Activated CD4-positive, alpha-beta memory T cell treated with anti-CD3 and anti-CD28 coated beads, Interleukin-2, amount 10 ng/mL, durations not matched to agents 7 days and 5 days (primary cell): Measurements from ENCODE around the gene TCAP. TPM values are rescaled to one million over a fixed set of nuclear protein-coding genes. Genes with fewer than 3 reads are reported as not detected.
A peak's percentile ranks its signal among the peaks of the same experiment; 100 is the strongest.

Experiments
- CTCF ChIA-PET: fragments of 350-600 bp; sonication (Branson Sonifier 250); formaldehyde crosslinking; loops from one replicate; lab custom pipeline; 2021; ENCODE audit warnings: antibody characterized with exemption, inconsistent platforms; lab: Charles Lee
- POLR2A ChIA-PET: fragments of 350-600 bp; sonication (Branson Sonifier 250); formaldehyde crosslinking; loops from one replicate; lab custom pipeline; 2021; ENCODE audit warnings: antibody characterized with exemption; lab: Charles Lee
- DNase-seq: peaks from one replicate; pipeline ENCODE4 v3.0.0-alpha.2; 2020
- H3K27ac Mint-ChIP-seq: one replicate; pipeline ENCODE4 v1.8.0; 2021; ENCODE audit warnings: mild to moderate bottlenecking, mixed read lengths
- H3K27me3 Mint-ChIP-seq: one replicate; pipeline ENCODE4 v1.8.0; 2021; ENCODE audit warnings: mixed read lengths
- H3K36me3 Mint-ChIP-seq: one replicate; pipeline ENCODE4 v1.8.0; 2021; ENCODE audit warnings: low read depth, mixed read lengths
- H3K4me1 Mint-ChIP-seq: one replicate; pipeline ENCODE4 v1.8.0; 2021; ENCODE audit warnings: mixed read lengths
- H3K4me3 Mint-ChIP-seq: one replicate; pipeline ENCODE4 v1.8.0; 2021; ENCODE audit warnings: mild to moderate bottlenecking, mixed read lengths
- H3K9me3 Mint-ChIP-seq: one replicate; pipeline ENCODE4 v1.8.0; 2021; ENCODE audit warnings: mixed read lengths
- total RNA-seq, 2 experiments: library from RNA; stranded (reverse); gene quantifications; one replicate each; pipeline ENCODE4 v1.2.3, GENCODE V29; 2021

TCAP gene
- total RNA-seq, 2 experiments from 2014 or later: 1.3 to 1.5 TPM

- no peak overlapping the region for H3K27ac Mint-ChIP-seq
- ChIA-PET CTCF (interaction anchor here (1.0 kb wide), 1 partner anchor 19 kb away, joined by 4 read pairs; no protein-coding TSS in a partner anchor), POLR2A (interaction anchor here (0.6 to 8.8 kb wide), 3 partner anchors 10 to 61 kb away, joined by 3 to 71 read pairs (median 3); partner anchors contain the start of gene PGAP3)
- H3K36me3 Mint-ChIP-seq: peaks cover 4% of the 10 kb centered on the region
- peaks cover 39% of the 10 kb centered on the region for H3K4me1 Mint-ChIP-seq
- peaks cover 16% of the 10 kb centered on the region for H3K27me3 Mint-ChIP-seq
- H3K4me3 Mint-ChIP-seq: no peak overlapping the region
- no peak for DNase-seq
- H3K9me3 Mint-ChIP-seq: no peaks in the 10 kb centered on the region
Measured at GRCh38 chr17:39673335-39674081, 8.4 kb downstream of the TCAP start.

DNA sequence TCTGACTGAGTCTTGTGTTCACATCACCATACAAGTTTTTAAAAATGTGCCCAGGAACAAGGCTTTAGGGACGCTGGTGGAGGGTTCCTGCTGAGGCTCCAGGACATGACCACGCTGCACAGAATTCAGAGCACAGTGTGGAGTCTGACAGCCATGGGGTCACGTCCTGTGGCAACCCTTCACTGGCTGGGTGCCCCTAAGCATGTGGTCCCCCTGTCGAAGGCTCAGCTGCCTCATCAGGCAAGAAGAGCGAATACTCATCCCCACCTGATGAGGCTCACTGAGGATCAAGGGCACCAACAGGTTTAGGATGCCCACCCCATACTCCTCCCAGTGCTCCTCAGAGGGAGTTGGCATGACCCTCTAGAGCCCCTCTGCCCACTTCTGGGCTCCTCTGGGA is 9.0 kb downstream of the TCAP start:
- DNase-seq: no peak
- H3K27me3 Mint-ChIP-seq: peaks cover 12% of the 10 kb centered on the region
- peaks cover 42% of the 10 kb centered on the region for H3K4me1 Mint-ChIP-seq
- CTCF ChIA-PET: interaction anchor here (1.0 to 2.4 kb wide), 3 partner anchors 20 to 52 kb away, joined by 4 to 14 read pairs (median 12); no protein-coding TSS in a partner anchor
- no peaks in the 10 kb centered on the region for H3K9me3 Mint-ChIP-seq
- POLR2A ChIA-PET: interaction anchor here (8.8 kb wide), 1 partner anchor 14 kb away, joined by 71 read pairs; the partner anchor contains the start of gene PGAP3
- no peak overlapping the region for H3K27ac Mint-ChIP-seq
- H3K36me3 Mint-ChIP-seq: peaks cover 4% of the 10 kb centered on the region
- H3K4me3 Mint-ChIP-seq: no peak overlapping the region

GRCh38 chr17:39674702-39675389 is 9.7 kb downstream of the TCAP start:
- peaks cover 4% of the 10 kb centered on the region for H3K36me3 Mint-ChIP-seq
- H3K27me3 Mint-ChIP-seq: peaks cover 8% of the 10 kb centered on the region
- H3K4me1 Mint-ChIP-seq: peaks cover 49% of the 10 kb centered on the region
- H3K9me3 Mint-ChIP-seq: no peaks in the 10 kb centered on the region
- peak overlapping the region; percentile 61 for H3K27ac Mint-ChIP-seq
- H3K4me3 Mint-ChIP-seq: no peak overlapping the region
- DNase-seq: no peak
- POLR2A ChIA-PET: interaction anchor here (0.9 to 8.8 kb wide), 3 partner anchors 8 to 81 kb away, joined by 3 to 71 read pairs (median 14); partner anchors contain the start of gene PGAP3
- CTCF ChIA-PET: interaction anchor here (0.6 to 2.4 kb wide), 6 partner anchors 20 to 128 kb away, joined by 3 to 14 read pairs (median 9); partner anchors contain the start of gene MIEN1

DNA sequence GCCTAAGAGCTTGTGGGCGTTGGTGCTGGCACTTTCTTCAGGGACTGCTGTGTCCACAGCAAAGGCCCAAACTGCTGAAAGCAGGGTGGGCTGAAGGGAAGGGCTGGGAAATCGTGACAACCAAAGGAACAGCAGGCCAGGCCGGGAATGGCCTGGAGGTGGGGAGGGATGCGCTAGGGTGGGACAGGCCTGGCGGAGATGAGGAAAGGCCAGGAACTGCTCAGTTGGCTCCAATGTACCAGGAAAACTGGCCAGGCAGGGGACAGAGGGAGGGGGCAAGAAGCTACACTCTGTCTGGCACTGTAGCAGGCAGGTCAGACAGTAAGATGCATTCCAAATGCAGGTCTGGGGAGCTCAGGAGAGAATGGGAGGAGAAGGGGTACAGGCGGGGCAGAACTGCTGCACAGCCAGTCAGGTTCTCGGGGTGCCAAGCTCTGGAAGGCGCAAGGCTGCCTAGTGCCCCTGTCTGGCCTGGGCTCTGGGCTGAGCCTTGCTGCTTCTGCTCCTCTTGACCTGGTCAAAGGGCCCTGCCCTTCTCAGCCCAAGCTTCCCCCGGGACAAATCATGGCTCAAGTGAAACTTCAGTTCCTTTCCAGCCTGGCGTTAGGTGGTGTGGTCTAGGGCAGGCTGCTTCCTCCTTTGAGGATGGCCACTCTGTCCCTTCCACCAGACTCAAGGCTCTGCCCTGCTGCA is 10.4 kb downstream of the TCAP start:
- no peak for DNase-seq
- peak overlapping the region; percentile 77 for H3K27ac Mint-ChIP-seq
- no peaks in the 10 kb centered on the region for H3K9me3 Mint-ChIP-seq
- peaks cover 4% of the 10 kb centered on the region for H3K36me3 Mint-ChIP-seq
- H3K4me3 Mint-ChIP-seq: no peak overlapping the region
- POLR2A ChIA-PET: interaction anchor here (0.9 to 8.8 kb wide), 4 partner anchors 9 to 80 kb away, joined by 3 to 71 read pairs (median 14); partner anchors contain the start of genes MIEN1 and PGAP3
- H3K4me1 Mint-ChIP-seq: peaks cover 56% of the 10 kb centered on the region
- CTCF ChIA-PET: interaction anchor here (0.6 to 2.4 kb wide), 7 partner anchors 12 to 128 kb away, joined by 3 to 14 read pairs (median 8); partner anchors contain the start of genes MIEN1 and PGAP3
- peaks cover 4% of the 10 kb centered on the region for H3K27me3 Mint-ChIP-seq

GRCh38 chr17:39676198-39676819 is 11.2 kb downstream of the TCAP start:
- ChIA-PET CTCF (interaction anchor here (1.0 to 2.4 kb wide), 6 partner anchors 11 to 54 kb away, joined by 5 to 14 read pairs (median 9); partner anchors contain the start of genes MIEN1 and PGAP3), POLR2A (interaction anchor here (0.9 to 8.8 kb wide), 4 partner anchors 10 to 79 kb away, joined by 3 to 71 read pairs (median 14); partner anchors contain the start of genes MIEN1 and PGAP3)
- no peaks in the 10 kb centered on the region for H3K9me3 Mint-ChIP-seq
- H3K4me3 Mint-ChIP-seq: no peak overlapping the region
- H3K27ac Mint-ChIP-seq: peak overlapping the region; percentile 77
- peaks cover 4% of the 10 kb centered on the region for H3K36me3 Mint-ChIP-seq
- peaks cover 2% of the 10 kb centered on the region for H3K27me3 Mint-ChIP-seq
- peaks cover 58% of the 10 kb centered on the region for H3K4me1 Mint-ChIP-seq
- DNase-seq: peak; percentile 74

DNA sequence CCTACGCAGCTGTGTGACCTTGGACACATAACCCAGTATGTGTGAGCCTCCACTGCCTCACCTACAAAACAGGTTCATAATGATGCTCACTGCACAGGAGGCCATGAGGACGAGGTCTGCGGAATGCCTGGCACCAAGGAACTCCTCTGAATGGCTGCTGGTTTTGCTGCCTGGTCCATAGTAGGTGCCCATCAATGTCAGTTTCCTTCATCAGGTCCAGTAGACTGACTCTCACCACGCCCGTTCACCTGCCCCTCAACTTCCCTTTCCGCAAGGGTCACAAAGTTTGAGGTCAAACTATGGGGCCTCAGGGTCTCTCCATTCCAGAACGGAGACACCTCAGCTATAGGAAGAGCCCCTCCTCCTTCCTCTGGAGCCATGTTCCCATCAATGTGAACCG is 11.9 kb downstream of the TCAP start:
- Mint-ChIP-seq H3K27ac (peak overlapping the region; percentile 77), H3K36me3 (peaks cover 4% of the 10 kb centered on the region), H3K27me3 (no peaks in the 10 kb centered on the region), H3K9me3 (no peaks in the 10 kb centered on the region), H3K4me1 (peaks cover 56% of the 10 kb centered on the region), H3K4me3 (no peak overlapping the region)
- DNase-seq: no peak
- ChIA-PET CTCF (interaction anchor here (1.5 to 1.9 kb wide), 2 partner anchors 8 to 22 kb away, joined by 8 read pairs; partner anchors contain the start of gene PNMT), POLR2A (interaction anchor here (0.7 to 8.8 kb wide), 4 partner anchors 11 to 241 kb away, joined by 3 to 71 read pairs (median 14); partner anchors contain the start of genes MIEN1 and PGAP3)

- ChIA-PET CTCF (interaction anchor here (0.6 to 1.8 kb wide), 4 partner anchors 9 to 285 kb away, joined by 3 to 8 read pairs (median 4); partner anchors contain the start of genes PGAP3 and PNMT), POLR2A (interaction anchor here (0.7 to 8.8 kb wide), 5 partner anchors 11 to 242 kb away, joined by 3 to 71 read pairs (median 14); partner anchors contain the start of genes MIEN1 and PGAP3)
- H3K27me3 Mint-ChIP-seq: no peaks in the 10 kb centered on the region
- peaks cover 56% of the 10 kb centered on the region for H3K4me1 Mint-ChIP-seq
- no peak for DNase-seq
- no peaks in the 10 kb centered on the region for H3K9me3 Mint-ChIP-seq
- peaks cover 4% of the 10 kb centered on the region for H3K36me3 Mint-ChIP-seq
- no peak overlapping the region for H3K4me3 Mint-ChIP-seq
- H3K27ac Mint-ChIP-seq: peak overlapping the region; percentile 28
Measured at GRCh38 chr17:39677542-39678339, 12.6 kb downstream of the TCAP start.

DNA sequence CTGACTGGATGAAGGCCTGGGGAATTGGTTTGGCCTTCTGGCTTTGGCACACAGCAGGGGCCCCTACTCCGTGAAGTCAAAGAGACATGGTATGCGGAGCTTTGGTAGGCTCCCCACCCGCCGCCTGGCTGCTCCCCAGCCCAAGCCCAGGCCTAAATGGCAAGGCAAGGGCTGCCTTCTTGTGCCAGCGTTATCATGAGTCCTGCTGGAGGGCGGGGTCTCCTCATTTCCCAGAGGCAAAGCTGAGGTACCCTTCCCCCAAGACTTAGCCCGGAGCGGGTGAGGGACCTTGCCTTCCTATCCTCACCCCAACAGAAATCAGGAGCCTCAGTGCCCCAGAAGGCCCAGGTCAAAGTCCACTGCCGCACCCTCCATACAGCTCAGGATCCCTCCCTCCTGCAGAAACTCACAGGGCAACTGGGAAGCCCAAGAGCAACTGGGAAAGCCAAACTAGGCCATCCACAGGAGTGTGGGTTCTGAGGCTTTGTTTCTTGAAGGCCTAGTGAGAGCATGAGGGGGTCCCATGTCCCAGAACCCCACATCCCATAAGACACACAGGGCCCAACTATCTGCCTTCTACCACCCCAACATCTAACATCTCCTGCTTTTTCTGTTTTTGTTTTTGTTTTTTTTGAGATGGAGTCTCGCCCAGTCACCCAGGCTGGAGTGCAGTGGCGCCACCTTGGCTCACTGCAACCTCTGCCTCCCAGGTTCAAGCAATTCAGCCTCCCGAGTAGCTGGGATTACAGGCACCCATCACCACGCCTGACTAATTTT is 13.4 kb downstream of the TCAP start:
- peaks cover 10% of the 10 kb centered on the region for H3K36me3 Mint-ChIP-seq
- DNase-seq: no peak
- H3K4me1 Mint-ChIP-seq: peaks cover 59% of the 10 kb centered on the region
- ChIA-PET POLR2A (interaction anchor here (1.9 to 8.8 kb wide), 4 partner anchors 8 to 52 kb away, joined by 14 to 71 read pairs (median 17); partner anchors contain the start of genes MIEN1, PGAP3 and PNMT), CTCF (interaction anchor here (0.6 to 2.6 kb wide), 11 partner anchors 9 to 286 kb away, joined by 3 to 16 read pairs (median 5); partner anchors contain the start of genes MIEN1, PGAP3 and PNMT)
- H3K9me3 Mint-ChIP-seq: no peaks in the 10 kb centered on the region
- no peaks in the 10 kb centered on the region for H3K27me3 Mint-ChIP-seq
- H3K4me3 Mint-ChIP-seq: no peak overlapping the region
- peak overlapping the region; percentile 83 for H3K27ac Mint-ChIP-seq

DNA sequence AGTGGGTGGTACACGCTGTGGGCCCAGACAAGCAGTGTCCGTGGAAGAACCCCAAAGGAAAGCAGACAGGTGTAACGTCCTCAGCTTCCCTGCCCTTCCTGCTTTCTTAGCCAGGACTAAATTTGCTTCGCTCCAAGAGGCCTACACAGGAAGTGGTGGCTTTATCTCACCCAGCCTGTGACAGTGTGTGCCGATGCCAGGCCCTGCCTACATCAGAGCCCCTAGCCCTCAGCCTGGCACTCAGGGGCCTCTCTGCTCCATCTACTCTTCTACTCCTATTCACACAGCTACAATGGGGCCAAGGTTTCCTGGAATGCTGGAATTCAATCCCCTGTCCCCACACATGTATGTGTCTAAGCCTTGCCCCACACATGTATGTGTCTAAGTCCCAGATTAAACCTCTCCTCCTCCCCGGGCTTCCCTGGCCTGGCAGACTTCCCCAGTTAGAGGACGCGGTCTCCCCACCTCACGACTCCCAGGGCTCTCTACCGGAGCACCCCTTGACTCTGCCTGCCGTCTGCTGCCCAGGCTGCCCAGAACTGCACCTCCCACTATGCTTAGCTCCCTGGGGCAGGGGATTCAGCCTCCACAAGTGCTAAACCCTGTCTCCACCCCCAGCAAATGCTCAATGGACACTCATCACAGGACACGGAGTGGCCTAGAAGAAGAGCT is 14.5 kb downstream of the TCAP start:
- no peak overlapping the region for H3K4me3 Mint-ChIP-seq
- peak; percentile 56 for DNase-seq
- CTCF ChIA-PET: interaction anchor here (0.8 to 2.6 kb wide), 10 partner anchors 8 to 58 kb away, joined by 3 to 16 read pairs (median 4); partner anchors contain the start of genes MIEN1 and PNMT

More for the DNA sequence above, 14.5 kb downstream of the TCAP start:
- peaks cover 59% of the 10 kb centered on the region for H3K4me1 Mint-ChIP-seq
- peaks cover 14% of the 10 kb centered on the region for H3K36me3 Mint-ChIP-seq
- peak overlapping the region; percentile 83 for H3K27ac Mint-ChIP-seq
- no peaks in the 10 kb centered on the region for H3K9me3 Mint-ChIP-seq
- POLR2A ChIA-PET: interaction anchor here (0.6 to 8.8 kb wide), 5 partner anchors 9 to 360 kb away, joined by 3 to 71 read pairs (median 16); partner anchors contain the start of genes MIEN1, PGAP3 and PNMT
- H3K27me3 Mint-ChIP-seq: no peaks in the 10 kb centered on the region
